HG02623 (cell line): ENCODE results near the gene LCE1F.

Experiments used
- ATAC-seq: cut with Tn5 transposase; IDR thresholded peaks from one replicate; pipeline ENCODE4 v1.9.1; 2021; ENCODE audit warnings: moderate library complexity; ENCODE audit not compliant: unreplicated experiment

LCE1F gene

GRCh38 chr1:152774875-152775274 lies at the start of gene LCE1F:
TSS of gene LCE1F (plus strand) at chr1:152775140. CDS start at chr1:152776372, 1,232 bp downstream.
- no peak for ATAC-seq

GRCh38 chr1:152725261-152725660 lies 49.7 kb upstream of the LCE1F start:
- ATAC-seq: no peak

- ATAC-seq: no peak
Observed at GRCh38 chr1:152728986-152729385, 46.0 kb upstream of the LCE1F start.

- no peak for ATAC-seq
Observed at GRCh38 chr1:152735648-152736047, 39.3 kb upstream of the LCE1F start.

- ATAC-seq: no peak
Observed at GRCh38 chr1:152737997-152738396, 36.9 kb upstream of the LCE1F start.

GRCh38 chr1:152739841-152740240 lies 35.1 kb upstream of the LCE1F start:
- no peak for ATAC-seq

- no peak for ATAC-seq
Observed at GRCh38 chr1:152741656-152742055, 33.3 kb upstream of the LCE1F start.

- ATAC-seq: no peak
Observed at GRCh38 chr1:152743371-152744145, 31.4 kb upstream of the LCE1F start.

- ATAC-seq: no peak
Observed at GRCh38 chr1:152745289-152745704, 29.6 kb upstream of the LCE1F start.

GRCh38 chr1:152745765-152746444 lies 29.0 kb upstream of the LCE1F start:
- no peak for ATAC-seq

GRCh38 chr1:152747831-152748230 lies 27.1 kb upstream of the LCE1F start:
- no peak for ATAC-seq

- ATAC-seq: no peak
Observed at GRCh38 chr1:152752225-152752624, 22.7 kb upstream of the LCE1F start.

- no peak for ATAC-seq
Observed at GRCh38 chr1:152753586-152753985, 21.4 kb upstream of the LCE1F start.

GRCh38 chr1:152756872-152757271 lies 18.1 kb upstream of the LCE1F start:
- no peak for ATAC-seq

- no peak for ATAC-seq
Observed at GRCh38 chr1:152757747-152758146, 17.2 kb upstream of the LCE1F start, which contains the start of gene KPRP. TSS of gene KPRP (plus strand) at chr1:152758025. CDS start at chr1:152759589, 1,564 bp downstream.

- no peak for ATAC-seq
Observed at GRCh38 chr1:152758636-152759035, 16.3 kb upstream of the LCE1F start.

GRCh38 chr1:152759453-152760173 lies 15.3 kb upstream of the LCE1F start:
- no peak for ATAC-seq

GRCh38 chr1:152760551-152761190 lies 14.3 kb upstream of the LCE1F start:
- no peak for ATAC-seq

- no peak for ATAC-seq
Observed at GRCh38 chr1:152761609-152762213, 13.2 kb upstream of the LCE1F start.

GRCh38 chr1:152768847-152769533 lies 6.0 kb upstream of the LCE1F start:
- ATAC-seq: no peak
